HG02852 (cell line): ENCODE measurements around the gene NMT1.
A peak's percentile ranks its signal among the peaks of the same experiment; 100 is the strongest.

Experiments used
- ATAC-seq: cut with Tn5 transposase; IDR thresholded peaks from one replicate; pipeline ENCODE4 v1.9.1; 2021; ENCODE audit warnings: mild to moderate bottlenecking, moderate library complexity; ENCODE audit not compliant: unreplicated experiment

NMT1 gene

GRCh38 chr17:45060797-45061605, at the start of gene NMT1:
TSS of gene NMT1 (plus strand) at chr17:45061317. CDS start at chr17:45061330, 13 bp downstream.
- peak; percentile 85 for ATAC-seq

GRCh38 chr17:45011767-45012166, 49.4 kb upstream of the NMT1 start:
- no peak for ATAC-seq

- no peak for ATAC-seq
Observed at GRCh38 chr17:45013021-45013997, 47.8 kb upstream of the NMT1 start.

- no peak for ATAC-seq
Observed at GRCh38 chr17:45016237-45016636, 44.9 kb upstream of the NMT1 start.

GRCh38 chr17:45016823-45017222, 44.3 kb upstream of the NMT1 start:
- ATAC-seq = no peak

- ATAC-seq = no peak
Observed at GRCh38 chr17:45018514-45018847, 42.6 kb upstream of the NMT1 start.

- ATAC-seq = no peak
Observed at GRCh38 chr17:45018848-45019711, 42.0 kb upstream of the NMT1 start.

GRCh38 chr17:45020354-45021138, 40.6 kb upstream of the NMT1 start:
- no peak for ATAC-seq

- no peak for ATAC-seq
Observed at GRCh38 chr17:45021607-45022287, 39.4 kb upstream of the NMT1 start.

- ATAC-seq = no peak
Observed at GRCh38 chr17:45022288-45022648, 38.8 kb upstream of the NMT1 start.

- no peak for ATAC-seq
Observed at GRCh38 chr17:45022655-45023339, 38.3 kb upstream of the NMT1 start.

- ATAC-seq = no peak
Observed at GRCh38 chr17:45029096-45029495, 32.0 kb upstream of the NMT1 start.

- no peak for ATAC-seq
Observed at GRCh38 chr17:45029758-45030423, 31.2 kb upstream of the NMT1 start.

- ATAC-seq = no peak
Observed at GRCh38 chr17:45030733-45031132, 30.4 kb upstream of the NMT1 start.

GRCh38 chr17:45031231-45032173, 29.6 kb upstream of the NMT1 start:
- ATAC-seq = no peak

GRCh38 chr17:45032174-45032541, 29.0 kb upstream of the NMT1 start:
- no peak for ATAC-seq

GRCh38 chr17:45034599-45034998, 26.5 kb upstream of the NMT1 start:
- no peak for ATAC-seq
